Measurements from ENCODE around the gene ACTRT3. TPM values are rescaled to one million over a fixed set of nuclear protein-coding genes. Genes with fewer than 3 reads are reported as not detected.

Gene ACTRT3
- total and polyA plus RNA-seq, 2 experiments from 2014 or later = 2.9 to 5.2 TPM

- Histone ChIP-seq H3F3A (replicated peaks; ENCODE audit: low read depth) (no peaks in the 10 kb centered on the region), H3K9me2 (ENCODE audit: insufficient read depth) (no peaks in the 10 kb centered on the region), H4K20me1 (replicated peaks; ENCODE audit: insufficient read depth) (no peaks in the 10 kb centered on the region), H3K4me2 (no peak overlapping the region), H3K27me3 (ENCODE audit: insufficient read depth) (no peaks in the 10 kb centered on the region), H3K4me3 (no peak overlapping the region), H3K27ac (ENCODE audit: low read depth) (no peak overlapping the region), H3K36me3 (ENCODE audit: insufficient read depth) (no peaks in the 10 kb centered on the region), H2AFZ (no peak overlapping the region), H3K79me2 (replicated peaks; ENCODE audit: insufficient read depth) (no peaks in the 10 kb centered on the region), H3K4me1 (ENCODE audit: insufficient read depth) (peaks cover 16% of the 10 kb centered on the region)
- H3K27ac Mint-ChIP-seq = no peak overlapping the region
- no peaks in the 10 kb centered on the region for H3K36me3 Mint-ChIP-seq (ENCODE audit: low read depth)
- peaks cover 16% of the 10 kb centered on the region; the same call in 2 of the 3 replicates for H3K4me1 Mint-ChIP-seq
- TF ChIP-seq CREB1 (CRISPR knock-in tag; IDR thresholded peaks at IDR 0.05; ENCODE audit: low read depth) = no peak
- no peak for TF ChIP-seq ETS1 (IDR thresholded peaks at IDR 0.05)
- no peak for TF ChIP-seq EZH2phosphoT487 (IDR thresholded peaks at IDR 0.05; ENCODE audit: unreplicated experiment)
- no peak for TF ChIP-seq NANOG (IDR thresholded peaks at IDR 0.05; ENCODE audit: borderline replicate concordance)
- no peak for TF ChIP-seq JUNB (IDR thresholded peaks at IDR 0.05; ENCODE audit: unreplicated experiment)
- no peak for TF ChIP-seq ZNF114 (CRISPR knock-in tag; IDR thresholded peaks at IDR 0.05)
- no peak for TF ChIP-seq STAT1 (IDR thresholded peaks at IDR 0.05; ENCODE audit: unreplicated experiment)
- TF ChIP-seq EZH2 (IDR thresholded peaks at IDR 0.05; ENCODE audit: low read depth, unreplicated experiment) = no peak
- no peak for TF ChIP-seq REST (IDR thresholded peaks at IDR 0.05; ENCODE audit: unreplicated experiment)
- no peak for TF ChIP-seq ZNF462 (CRISPR knock-in tag; IDR thresholded peaks at IDR 0.05)
- no peak for TF ChIP-seq CTCF (conservative IDR thresholded peaks at IDR 0.05; ENCODE audit: low read depth in 2 of 2)
- no peak for TF ChIP-seq ZNF331 (CRISPR knock-in tag; IDR thresholded peaks at IDR 0.05; ENCODE audit: low read depth)
- TF ChIP-seq POLR2AphosphoS5 (IDR thresholded peaks at IDR 0.05; ENCODE audit: low read depth) = no peak
- no peak overlapping the region for H3K4me3 Mint-ChIP-seq
- H3K27me3 Mint-ChIP-seq (ENCODE audit: insufficient read depth, low read depth, poor library complexity) = no peaks in the 10 kb centered on the region
- no peaks in the 10 kb centered on the region for H3K9me3 Mint-ChIP-seq
- ATAC-seq (no peak), DNase-seq (ENCODE audit: low spot score) (no peak)
These were observed 22.4 kb downstream of the ACTRT3 start for GRCh38 chr3:169746924-169747323.

Data from GM23338 (cell line).